H9 (cell line): ENCODE results near the gene SNAP25. TPM values are rescaled to one million over a fixed set of nuclear protein-coding genes. Genes with fewer than 3 reads are reported as not detected.

Experiments used
- DNase-seq: peaks from one replicate; pipeline ENCODE4 v3.0.0-alpha.2; 2017
- H2AFZ ChIP-seq: one replicate; pipeline ENCODE4 v1.6.1; 2013; ENCODE audit warnings: mild to moderate bottlenecking, low read length, control low read depth, moderate library complexity
- H2AK5ac ChIP-seq: 2 replicates; pipeline ENCODE4 v1.6.1; 2013; ENCODE audit warnings: low read length, control low read depth, mixed read lengths; ENCODE audit not compliant: insufficient read length
- H2BK120ac ChIP-seq: one replicate; pipeline ENCODE4 v1.6.1; 2013; ENCODE audit warnings: low read depth, mild to moderate bottlenecking, low read length, control low read depth, inconsistent platforms; ENCODE audit not compliant: poor library complexity, severe bottlenecking
- H2BK12ac ChIP-seq: 2 replicates; pipeline ENCODE4 v1.6.1; 2013; ENCODE audit warnings: low read length, control low read depth, mixed read lengths, low read depth; ENCODE audit not compliant: insufficient read length
- H2BK15ac ChIP-seq: 2 replicates; pipeline ENCODE4 v1.6.1; 2013; ENCODE audit warnings: low read depth, low read length, control low read depth
- H2BK20ac ChIP-seq: one replicate; pipeline ENCODE4 v1.6.1; 2013; ENCODE audit warnings: low read depth, mild to moderate bottlenecking, low read length, control low read depth, inconsistent platforms; ENCODE audit not compliant: poor library complexity, severe bottlenecking
- H2BK5ac ChIP-seq: 2 replicates; pipeline ENCODE4 v1.6.1; 2013; ENCODE audit warnings: low read length, control low read depth, mixed read lengths; ENCODE audit not compliant: insufficient read length
- H3K14ac ChIP-seq: 2 replicates; pipeline ENCODE4 v1.6.1; 2013; ENCODE audit warnings: low read length, control low read depth; ENCODE audit not compliant: insufficient read depth
- H3K18ac ChIP-seq: 2 replicates; pipeline ENCODE4 v1.6.1; 2013; ENCODE audit warnings: low read depth, mild to moderate bottlenecking, mixed read lengths, low read length, control low read depth; ENCODE audit not compliant: insufficient read length
- H3K23ac ChIP-seq: 2 replicates; pipeline ENCODE4 v1.6.1; 2013; ENCODE audit warnings: low read length, control low read depth, mixed read lengths, low read depth; ENCODE audit not compliant: insufficient read length
- H3K23me2 ChIP-seq: 2 replicates; pipeline ENCODE4 v1.6.1; 2013; ENCODE audit warnings: low read depth, mild to moderate bottlenecking, mixed read lengths, low read length, control low read depth; ENCODE audit not compliant: insufficient read length, poor library complexity, severe bottlenecking
- H3K27ac ChIP-seq: 2 replicates; pipeline ENCODE4 v1.5.1; 2013; ENCODE audit warnings: low read length, control low read depth, mixed read lengths, low read depth; ENCODE audit not compliant: insufficient read length
- H3K27me3 ChIP-seq: 2 replicates; pipeline ENCODE4 v1.6.1; 2013; ENCODE audit warnings: low read length, control low read depth, inconsistent platforms; ENCODE audit not compliant: insufficient read depth
- H3K4ac ChIP-seq: 2 replicates; pipeline ENCODE4 v1.6.1; 2013; ENCODE audit warnings: low read depth, mild to moderate bottlenecking, control low read depth, inconsistent platforms, low read length, moderate library complexity
- H3K4me1 ChIP-seq: 2 replicates; pipeline ENCODE4 v1.6.1; 2013; ENCODE audit warnings: low read length, control low read depth, inconsistent platforms; ENCODE audit not compliant: insufficient read depth
- H3K4me2 ChIP-seq: 2 replicates; pipeline ENCODE4 v1.6.1; 2013; ENCODE audit warnings: low read length, control low read depth, mixed read lengths; ENCODE audit not compliant: insufficient read length, insufficient read depth
- H3K56ac ChIP-seq: 2 replicates; pipeline ENCODE4 v1.6.1; 2013; ENCODE audit warnings: low read depth, mild to moderate bottlenecking, mixed read lengths, low read length, control low read depth; ENCODE audit not compliant: insufficient read length
- H3K79me1 ChIP-seq: 2 replicates; pipeline ENCODE4 v1.6.1; 2013; ENCODE audit warnings: low read depth, mild to moderate bottlenecking, moderate library complexity, low read length, control low read depth, inconsistent platforms; ENCODE audit not compliant: insufficient read depth, poor library complexity, severe bottlenecking
- H3K79me2 ChIP-seq: 2 replicates; pipeline ENCODE4 v1.6.1; 2013; ENCODE audit warnings: low read length, control low read depth, inconsistent platforms; ENCODE audit not compliant: insufficient read depth
- H3K9ac ChIP-seq: 2 replicates; pipeline ENCODE4 v1.6.1; 2013; ENCODE audit warnings: low read length, control low read depth, mixed read lengths; ENCODE audit not compliant: insufficient read length; ENCODE audit errors: extremely low read depth
- H3K9me3 ChIP-seq: one replicate; pipeline ENCODE4 v1.6.1; 2013; ENCODE audit warnings: low read depth, low read length, inconsistent platforms; ENCODE audit not compliant: control insufficient read depth
- H3T11ph ChIP-seq: one replicate; pipeline ENCODE4 v1.6.1; 2013; ENCODE audit warnings: mild to moderate bottlenecking, low read length, control low read depth, inconsistent platforms
- H4K20me1 ChIP-seq: one replicate; pipeline ENCODE4 v1.6.1; 2013; ENCODE audit not compliant: control insufficient read depth, insufficient read length, insufficient read depth
- H4K5ac ChIP-seq: 2 replicates; pipeline ENCODE4 v1.6.1; 2013; ENCODE audit warnings: low read depth, mild to moderate bottlenecking, mixed read lengths, low read length, control low read depth; ENCODE audit not compliant: insufficient read length
- H4K8ac ChIP-seq: replicated peaks from 2 replicates; pipeline ENCODE4 v1.6.1; 2013; ENCODE audit warnings: low read length, control low read depth, mixed read lengths, low read depth; ENCODE audit not compliant: insufficient read length
- H4K91ac ChIP-seq: 2 replicates; pipeline ENCODE4 v1.6.1; 2013; ENCODE audit warnings: low read depth, mild to moderate bottlenecking, moderate library complexity, mixed read lengths, low read length, control low read depth; ENCODE audit not compliant: insufficient read length
- H3K27ac Mint-ChIP-seq, 3 experiments: 2 replicates in 2 of 3; 3 replicates in 1 of 3; pipeline ENCODE4 v1.8.0; 2020 to 2021; ENCODE audit warnings: mixed read lengths in 3 of 3, mild to moderate bottlenecking in 1 of 3, moderate library complexity in 1 of 3
- H3K27me3 Mint-ChIP-seq: 2 replicates; pipeline ENCODE4 v1.8.0; 2021; ENCODE audit warnings: low read depth, mild to moderate bottlenecking, moderate library complexity, mixed read lengths
- H3K36me3 Mint-ChIP-seq, 3 experiments: 2 replicates in 2 of 3; 3 replicates in 1 of 3; pipeline ENCODE4 v1.8.0; 2020 to 2021; ENCODE audit warnings: low read depth in 3 of 3, mixed read lengths in 3 of 3; ENCODE audit not compliant: insufficient read depth in 1 of 3
- H3K4me1 Mint-ChIP-seq, 2 experiments: 2 replicates each; pipeline ENCODE4 v1.8.0; 2020; ENCODE audit warnings: mixed read lengths in 2 of 2
- H3K4me3 Mint-ChIP-seq, 2 experiments: 2 replicates in 1 of 2; 3 replicates in 1 of 2; pipeline ENCODE4 v1.8.0; 2020 to 2021; ENCODE audit warnings: mild to moderate bottlenecking in 2 of 2, mixed read lengths in 2 of 2, moderate library complexity in 1 of 2
- H3K9me3 Mint-ChIP-seq, 2 experiments: 2 replicates in 1 of 2; 3 replicates in 1 of 2; pipeline ENCODE4 v1.8.0; 2020; ENCODE audit warnings: mild to moderate bottlenecking in 2 of 2, mixed read lengths in 2 of 2, moderate library complexity in 1 of 2
- WGBS: extraction: QIAGEN DNeasy Blood & Tissue Kit; methylation state at CpG from one replicate; pipeline ENCODE4 v1.1.7; 2013; ENCODE audit warnings: missing lambda C conversion rate, low lambda C conversion rate, mixed read lengths; ENCODE audit not compliant: insufficient read length; ENCODE audit errors: extremely low coverage; 5-methylcytosine and 5-hydroxymethylcytosine counted together
- total RNA-seq: library from RNA; stranded (reverse); gene quantifications from 2 replicates; pipeline ENCODE4 v1.2.1, GENCODE V29; 2021
- TF ChIP-seq, protein P1 (sequence below): fragments of 200-600 bp; sonication (generic); conservative IDR thresholded peaks from 3 replicates; pipeline ENCODE4 v1.8.0; 2021; ENCODE audit warnings: antibody characterized with exemption, mild to moderate bottlenecking

Gene SNAP25
- total RNA-seq, 1 experiment from 2014 or later, result 0.13 TPM

DNA sequence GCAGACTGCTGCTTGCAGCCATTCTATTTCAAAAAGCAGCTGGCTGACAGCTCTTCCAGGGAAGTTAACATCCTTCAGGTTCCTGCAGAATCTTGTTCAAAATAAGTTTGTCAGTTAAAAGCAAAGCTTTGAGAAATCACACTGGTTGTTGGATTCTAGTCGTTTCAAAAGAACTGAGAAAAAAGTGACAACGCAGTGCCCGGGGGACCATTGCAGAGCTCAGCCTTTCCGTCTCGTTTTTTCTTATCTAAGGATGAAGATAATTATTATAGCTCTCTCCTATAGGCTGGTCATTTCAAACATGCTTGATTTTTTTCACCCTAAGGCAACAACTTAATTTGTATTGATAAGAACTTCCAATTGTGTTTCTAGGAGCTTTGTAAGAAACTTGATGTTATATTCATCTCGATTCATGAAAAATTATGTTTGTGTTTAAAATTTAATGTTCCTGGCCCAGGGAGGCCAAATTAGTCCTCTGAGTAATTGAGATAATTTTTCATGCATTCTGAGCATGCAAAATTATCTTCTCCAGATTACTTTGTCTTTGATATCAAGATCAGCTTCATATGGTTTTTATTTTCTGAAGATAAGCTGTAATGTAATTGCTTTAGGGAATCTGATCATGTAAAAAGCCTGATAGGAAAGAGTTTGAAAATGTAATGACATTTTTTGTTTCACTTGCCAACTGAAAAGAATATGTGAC lies 58.4 kb downstream of the SNAP25 start:
- DNase-seq, result no peak
- Histone ChIP-seq H3K79me2 (no peaks in the 10 kb centered on the region), H3K27me3 (no peaks in the 10 kb centered on the region; the same call in 1 of the 2 replicates), H2AK5ac (no peak overlapping the region), H3K9me3 (no peaks in the 10 kb centered on the region), H4K91ac (no peak overlapping the region), H3K23ac (no peak overlapping the region), H3T11ph (no peak overlapping the region), H4K8ac (no peak overlapping the region), H4K5ac (no peak overlapping the region), H3K9ac (no peak overlapping the region), H3K23me2 (no peaks in the 10 kb centered on the region), H3K79me1 (no peaks in the 10 kb centered on the region), H3K27ac (no peak overlapping the region), H4K20me1 (no peaks in the 10 kb centered on the region), H2BK5ac (no peak overlapping the region), H2BK120ac (no peak overlapping the region), H2BK15ac (no peak overlapping the region), H3K4ac (no peak overlapping the region), H2AFZ (no peak overlapping the region), H3K18ac (no peak overlapping the region), H3K4me1 (peaks cover 7% of the 10 kb centered on the region), H3K56ac (no peak overlapping the region), H2BK20ac (no peak overlapping the region), H3K14ac (no peak overlapping the region), H3K4me2 (no peak overlapping the region), H2BK12ac (no peak overlapping the region)
- Mint-ChIP-seq H3K9me3 (no peaks in the 10 kb centered on the region; a peak in 1 of 5 replicates), H3K27me3 (0 out of 2 replicates have a peak, but pooled peaks cover 2% of the 10 kb centered on the region), H3K4me1 (peaks cover 22 to 30% of the 10 kb centered on the region in 2 experiments), H3K4me3 (no peak overlapping the region), H3K36me3 (no peaks in the 10 kb centered on the region), H3K27ac (no peak overlapping the region)
- WGBS, result no CpG with 5 or more reads among the region's 6 CpGs
- TF ChIP-seq, protein P1, sequence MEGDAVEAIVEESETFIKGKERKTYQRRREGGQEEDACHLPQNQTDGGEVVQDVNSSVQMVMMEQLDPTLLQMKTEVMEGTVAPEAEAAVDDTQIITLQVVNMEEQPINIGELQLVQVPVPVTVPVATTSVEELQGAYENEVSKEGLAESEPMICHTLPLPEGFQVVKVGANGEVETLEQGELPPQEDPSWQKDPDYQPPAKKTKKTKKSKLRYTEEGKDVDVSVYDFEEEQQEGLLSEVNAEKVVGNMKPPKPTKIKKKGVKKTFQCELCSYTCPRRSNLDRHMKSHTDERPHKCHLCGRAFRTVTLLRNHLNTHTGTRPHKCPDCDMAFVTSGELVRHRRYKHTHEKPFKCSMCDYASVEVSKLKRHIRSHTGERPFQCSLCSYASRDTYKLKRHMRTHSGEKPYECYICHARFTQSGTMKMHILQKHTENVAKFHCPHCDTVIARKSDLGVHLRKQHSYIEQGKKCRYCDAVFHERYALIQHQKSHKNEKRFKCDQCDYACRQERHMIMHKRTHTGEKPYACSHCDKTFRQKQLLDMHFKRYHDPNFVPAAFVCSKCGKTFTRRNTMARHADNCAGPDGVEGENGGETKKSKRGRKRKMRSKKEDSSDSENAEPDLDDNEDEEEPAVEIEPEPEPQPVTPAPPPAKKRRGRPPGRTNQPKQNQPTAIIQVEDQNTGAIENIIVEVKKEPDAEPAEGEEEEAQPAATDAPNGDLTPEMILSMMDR, result no peak
